Body of pancreas (tissue), 4 donors: Measurements from ENCODE around the gene GLP2R. TPM values are rescaled to one million over a fixed set of nuclear protein-coding genes. Genes with fewer than 3 reads are reported as not detected.

Experiments used
- ATAC-seq: fragments of 150-250 bp; one replicate; pipeline ENCODE4 v1.9.1; 2016
- DNase-seq, 4 donors: peaks; one replicate each; pipeline ENCODE4 v3.0.0-alpha.2; 2019
- H3K27ac ChIP-seq, 4 donors: fragments of 200-600 bp; sonication (generic); 1 replicate in 3 of 4; 2 replicates in 1 of 4; pipeline versions ENCODE4 v1.5.1 to v1.6.1; 2016 to 2019; ENCODE audit warnings: mild to moderate bottlenecking in 1 of 4, mixed read lengths in 1 of 4, moderate library complexity in 1 of 4
- H3K27me3 ChIP-seq, 2 donors: fragments of 200-600 bp; sonication (generic); one replicate each; pipeline ENCODE4 v1.6.0; 2016; ENCODE audit warnings: mild to moderate bottlenecking in 1 of 2
- H3K36me3 ChIP-seq, 2 donors: fragments of 200-600 bp; sonication (generic); replicated peaks in 1 of 2; 2 replicates each; pipeline ENCODE4 v1.5.1; 2016; ENCODE audit warnings: low read depth in 2 of 2; ENCODE audit not compliant: insufficient read depth in 1 of 2
- H3K4me1 ChIP-seq: fragments of 200-600 bp; sonication (generic); one replicate; pipeline ENCODE4 v1.6.0; 2016
- H3K4me3 ChIP-seq, 2 donors: fragments of 200-600 bp; sonication (generic); 1 replicate in 1 of 2; 2 replicates in 1 of 2; pipeline ENCODE4 v1.5.1; 2016 to 2019
- H3K9me3 ChIP-seq, 3 donors: fragments of 200-600 bp; sonication (generic); 1 replicate in 2 of 3; 2 replicates in 1 of 3; pipeline ENCODE4 v1.5.1; 2016
- CTCF ChIP-seq, 7 experiments: fragments of 450-650 bp in 4 of 7; fragments of 200-600 bp in 3 of 7; sonication (generic) in 3 of 7; IDR thresholded peaks; one replicate each; pipeline ENCODE4 v1.5.1; 2016 to 2019; ENCODE audit warnings: antibody characterized with exemption in 7 of 7
- POLR2A ChIP-seq, 3 donors: fragments of 450-650 bp; IDR thresholded peaks; one replicate each; pipeline ENCODE4 v1.6.1; 2016; ENCODE audit warnings: antibody characterized with exemption in 3 of 3, mild to moderate bottlenecking in 2 of 3
- WGBS, 2 donors: methylation state at CpG; one replicate each; pipeline ENCODE4 v1.1.5; 2017; 5-methylcytosine and 5-hydroxymethylcytosine counted together
- intact Hi-C: fragments of 100-400 bp; cut with DNase I; formaldehyde crosslinking; loops from one replicate; pipeline ENCODE4 v1.15.1; 2023
- total RNA-seq, 2 donors: library from RNA; depleted of rRNA; stranded (reverse); fragments of >200 nt; gene quantifications; one replicate each; pipeline ENCODE4 v1.1.0, GENCODE V29; 2016

GLP2R gene
- total RNA-seq, 2 donors from 2014 or later: 4.6 to 4.7 TPM

DNA sequence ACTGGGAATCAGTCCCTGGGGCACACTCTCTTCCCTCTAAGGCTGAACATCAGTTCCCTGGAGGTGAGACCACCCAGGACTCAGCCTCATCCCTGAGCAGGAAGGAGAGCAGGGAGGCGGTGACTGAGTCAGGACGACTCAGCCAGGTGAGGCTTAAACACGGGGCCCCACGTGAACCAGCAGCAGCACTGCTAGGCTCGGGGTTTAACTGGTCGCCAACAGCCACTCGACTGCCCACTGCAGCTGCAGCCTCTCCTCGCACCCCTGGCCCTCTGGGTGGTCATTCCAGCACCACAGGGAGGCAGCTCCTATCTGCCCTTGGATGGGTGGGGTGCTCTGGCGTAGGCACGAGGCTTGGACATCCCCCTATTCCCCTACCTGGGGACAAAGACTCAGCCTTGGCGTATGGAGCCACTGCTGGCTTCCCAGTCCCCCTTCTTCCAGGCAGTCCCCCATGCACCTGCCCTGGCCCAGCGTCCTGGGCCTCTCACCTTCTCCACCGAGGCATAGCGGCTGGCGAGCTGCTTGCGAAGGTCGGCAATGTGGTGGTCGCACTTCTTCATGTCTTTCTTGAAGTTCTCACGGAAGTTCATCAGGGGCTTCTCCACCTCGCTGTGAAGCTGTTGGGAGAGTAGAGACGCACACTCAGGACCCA lies 100.6 kb downstream of the GLP2R start:
- Histone ChIP-seq H3K9me3 (no peaks in the 10 kb centered on the region), H3K27ac (no peak overlapping the region), H3K27me3 (no peaks in the 10 kb centered on the region), H3K4me1 (peaks cover 5% of the 10 kb centered on the region), H3K36me3 (no peaks in the 10 kb centered on the region), H3K4me3 (no peak overlapping the region)
- ATAC-seq: no peak
- intact Hi-C loops: loop anchor here (10.0 kb wide), 1 partner anchor 699 kb away; no protein-coding TSS in a partner anchor
- no peak for TF ChIP-seq CTCF (IDR thresholded peaks at IDR 0.05)
- TF ChIP-seq POLR2A (IDR thresholded peaks at IDR 0.05): no peak
- no peak for DNase-seq
- 54 to 82% methylated on average over 14 to 21 of the region's 21 CpGs for WGBS, 2 donors

DNA sequence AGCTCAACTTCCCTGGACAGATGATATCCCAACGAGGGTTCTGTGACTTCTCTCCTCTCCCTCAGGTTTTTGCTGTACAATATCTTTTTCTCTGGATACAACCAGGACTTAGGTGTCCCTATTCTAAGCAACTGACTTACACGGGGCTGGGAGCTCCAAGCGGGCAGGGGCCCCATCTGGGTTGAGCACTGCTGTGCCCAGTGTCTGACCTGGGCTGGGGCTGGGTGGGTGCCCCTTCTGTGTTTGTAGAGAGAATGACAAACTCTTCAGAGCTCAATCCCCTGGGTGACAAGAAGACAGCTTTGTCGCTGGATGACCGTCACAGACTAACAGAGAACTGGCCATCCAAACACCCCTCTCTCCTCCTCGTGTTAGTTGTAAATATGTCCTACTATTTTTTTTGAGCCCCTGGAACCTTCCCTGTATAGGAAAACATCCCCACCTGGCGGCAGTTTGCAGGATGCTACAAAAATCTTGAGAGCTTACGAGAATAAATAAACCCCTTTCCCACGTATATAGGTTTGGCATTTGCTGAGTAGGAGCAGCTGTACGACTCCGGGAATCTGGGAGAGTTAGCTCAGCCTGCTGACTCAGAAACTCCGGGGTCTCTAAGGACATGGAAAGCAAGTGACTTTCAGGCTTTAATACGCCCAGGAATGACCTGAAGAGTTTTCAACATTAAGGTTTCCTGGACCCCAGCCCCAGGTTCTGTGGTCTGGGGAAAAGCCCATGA lies 103.0 kb downstream of the GLP2R start:
- Histone ChIP-seq H3K9me3 (no peaks in the 10 kb centered on the region), H3K27ac (no peak overlapping the region), H3K27me3 (no peaks in the 10 kb centered on the region), H3K36me3 (no peaks in the 10 kb centered on the region), H3K4me1 (peaks cover 5% of the 10 kb centered on the region), H3K4me3 (no peak overlapping the region)
- intact Hi-C loops: loop anchor here (10.0 kb wide), 1 partner anchor 696 kb away; no protein-coding TSS in a partner anchor
- TF ChIP-seq CTCF (IDR thresholded peaks at IDR 0.05): peak in 2 of 7 experiments; percentile 6 to 32
- TF ChIP-seq POLR2A (IDR thresholded peaks at IDR 0.05): no peak
- WGBS, 2 donors: 22 to 23% methylated on average over 9 to 13 of the region's 13 CpGs
- no peak for ATAC-seq
- DNase-seq: peak in 1 of 4 donors; percentile 25

GRCh38 chr17:9929871-9930270 lies 104.1 kb downstream of the GLP2R start:
- 45 to 64% methylated on average over 8 of the region's 8 CpGs for WGBS, 2 donors

DNA sequence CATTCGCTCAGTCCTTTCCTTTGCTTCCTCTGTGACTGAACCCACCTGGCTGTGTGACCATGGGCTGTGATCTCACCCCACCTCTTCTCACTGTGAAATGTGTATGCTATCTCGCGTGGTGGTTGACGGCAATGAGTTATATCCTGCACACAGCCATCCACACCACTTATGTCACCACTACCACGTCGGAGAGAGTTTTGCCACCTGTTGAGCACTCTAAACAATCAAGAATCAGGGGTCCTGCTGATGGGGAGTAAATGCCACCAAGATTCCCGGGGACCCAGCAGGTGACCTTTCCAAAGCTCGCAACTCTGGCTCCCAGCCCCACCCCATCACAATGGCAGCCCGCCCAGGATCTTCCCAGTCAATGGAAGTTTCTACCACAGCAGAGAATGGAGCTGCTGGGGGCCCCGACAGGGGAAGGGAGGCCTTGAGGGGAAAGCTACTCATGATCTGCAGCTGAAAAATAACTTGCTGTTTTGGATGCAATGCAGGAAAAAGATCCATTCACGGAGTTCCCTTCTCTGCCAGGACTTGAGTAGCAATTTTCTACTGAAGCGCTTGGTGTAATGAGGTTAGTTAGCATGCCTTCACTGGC lies 105.5 kb downstream of the GLP2R start:
- TF ChIP-seq POLR2A (IDR thresholded peaks at IDR 0.05) (no peak), CTCF (IDR thresholded peaks at IDR 0.05) (no peak)
- Histone ChIP-seq H3K4me1 (no peaks in the 10 kb centered on the region), H3K27ac (no peak overlapping the region), H3K27me3 (no peaks in the 10 kb centered on the region), H3K36me3 (no peaks in the 10 kb centered on the region), H3K4me3 (no peak overlapping the region), H3K9me3 (no peaks in the 10 kb centered on the region)
- WGBS, 2 donors: 46 to 53% methylated on average over 11 to 12 of the region's 12 CpGs
- ATAC-seq: no peak
- no peak for DNase-seq
- intact Hi-C loops: no loop called here

More at GRCh38 chr17:9929871-9930270, 104.1 kb downstream of the GLP2R start:
- ATAC-seq (peak; percentile 18), DNase-seq (no peak)
- TF ChIP-seq POLR2A (IDR thresholded peaks at IDR 0.05) (no peak), CTCF (IDR thresholded peaks at IDR 0.05) (no peak)
- Histone ChIP-seq H3K9me3 (no peaks in the 10 kb centered on the region), H3K27ac (no peak overlapping the region), H3K27me3 (no peaks in the 10 kb centered on the region), H3K4me1 (peaks cover 1% of the 10 kb centered on the region), H3K4me3 (no peak overlapping the region), H3K36me3 (no peaks in the 10 kb centered on the region)
- intact Hi-C loops: loop anchor here (10.0 kb wide), 1 partner anchor 695 kb away; no protein-coding TSS in a partner anchor
